ENCODE results near the gene GPR52. TPM values are rescaled to one million over a fixed set of nuclear protein-coding genes. Genes with fewer than 3 reads are reported as not detected.

The GPR52 gene
- total RNA-seq, 4 donors from 2014 or later: 0.58 to 5.0 (median 1.7) TPM

DNA sequence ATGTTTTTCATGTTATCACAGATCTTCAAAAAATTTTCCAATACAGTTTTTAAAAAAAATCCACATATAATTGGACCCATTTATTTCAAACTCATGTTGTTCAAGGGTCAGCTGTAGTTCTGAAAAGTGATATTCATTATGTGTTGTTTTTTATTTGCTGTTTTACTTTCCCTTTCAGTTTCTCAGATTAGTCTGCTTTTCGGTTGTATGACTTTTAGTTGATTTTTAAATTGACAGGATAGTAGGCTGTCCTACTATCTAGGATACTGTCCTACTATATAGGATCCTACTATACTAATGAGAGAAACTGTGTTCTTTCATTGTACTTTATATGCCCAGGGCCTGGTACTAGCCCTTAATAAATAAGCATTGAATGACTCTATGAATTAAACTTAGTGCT, 33.6 kb upstream of the GPR52 start:
- Histone ChIP-seq H3K27ac (replicated peaks in 1 of 4) (no peak overlapping the region), H3K36me3 (no peaks in the 10 kb centered on the region), H3K4me3 (peak overlapping the region in 1 of 4 donors; percentile 10), H3K4me1 (peaks cover 0 to 6% (median 0%) of the 10 kb centered on the region in 4 donors), H3K27me3 (no peaks in the 10 kb centered on the region), H3K9me3 (no peaks in the 10 kb centered on the region)
- no peak for DNase-seq (ENCODE audit: extremely low spot score)
- WGBS: 48% methylated on average over 1 of the region's 1 CpG
- intact Hi-C loops (cut with DNase I): no loop called here
- TF ChIP-seq POLR2AphosphoS5 (IDR thresholded peaks at IDR 0.05): no peak

DNA sequence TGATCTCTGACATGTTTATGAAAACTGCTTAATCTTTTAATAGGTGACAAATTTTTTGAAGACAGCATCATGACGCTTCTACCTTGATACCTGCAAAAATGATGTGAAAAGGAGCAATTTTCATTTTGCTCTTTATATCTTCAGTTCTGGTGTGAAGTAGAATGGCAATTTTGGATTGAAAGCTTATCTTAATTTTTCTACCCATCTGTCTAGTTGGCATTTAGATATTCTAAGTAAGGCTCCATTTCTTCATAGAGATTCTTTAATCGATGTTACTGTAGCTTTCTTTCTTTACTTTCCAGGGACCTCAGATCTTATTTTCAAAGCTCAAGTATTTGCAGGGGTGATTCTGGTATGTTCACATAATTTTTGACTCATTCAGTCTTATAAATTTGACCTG, 32.3 kb upstream of the GPR52 start:
- Histone ChIP-seq H3K4me1 (peaks cover 0 to 19% (median 6%) of the 10 kb centered on the region in 4 donors), H3K27ac (replicated peaks in 1 of 4) (no peak overlapping the region), H3K27me3 (no peaks in the 10 kb centered on the region), H3K9me3 (no peaks in the 10 kb centered on the region), H3K4me3 (no peak overlapping the region), H3K36me3 (no peaks in the 10 kb centered on the region)
- TF ChIP-seq, protein P1, sequence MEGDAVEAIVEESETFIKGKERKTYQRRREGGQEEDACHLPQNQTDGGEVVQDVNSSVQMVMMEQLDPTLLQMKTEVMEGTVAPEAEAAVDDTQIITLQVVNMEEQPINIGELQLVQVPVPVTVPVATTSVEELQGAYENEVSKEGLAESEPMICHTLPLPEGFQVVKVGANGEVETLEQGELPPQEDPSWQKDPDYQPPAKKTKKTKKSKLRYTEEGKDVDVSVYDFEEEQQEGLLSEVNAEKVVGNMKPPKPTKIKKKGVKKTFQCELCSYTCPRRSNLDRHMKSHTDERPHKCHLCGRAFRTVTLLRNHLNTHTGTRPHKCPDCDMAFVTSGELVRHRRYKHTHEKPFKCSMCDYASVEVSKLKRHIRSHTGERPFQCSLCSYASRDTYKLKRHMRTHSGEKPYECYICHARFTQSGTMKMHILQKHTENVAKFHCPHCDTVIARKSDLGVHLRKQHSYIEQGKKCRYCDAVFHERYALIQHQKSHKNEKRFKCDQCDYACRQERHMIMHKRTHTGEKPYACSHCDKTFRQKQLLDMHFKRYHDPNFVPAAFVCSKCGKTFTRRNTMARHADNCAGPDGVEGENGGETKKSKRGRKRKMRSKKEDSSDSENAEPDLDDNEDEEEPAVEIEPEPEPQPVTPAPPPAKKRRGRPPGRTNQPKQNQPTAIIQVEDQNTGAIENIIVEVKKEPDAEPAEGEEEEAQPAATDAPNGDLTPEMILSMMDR (IDR thresholded peaks at IDR 0.05): no peak
- no peak for TF ChIP-seq EP300 (IDR thresholded peaks at IDR 0.05)
- 92% methylated on average over 2 of the region's 2 CpGs for WGBS
- intact Hi-C loops (cut with DNase I): no loop called here
- no peak for DNase-seq (ENCODE audit: extremely low spot score)

DNA sequence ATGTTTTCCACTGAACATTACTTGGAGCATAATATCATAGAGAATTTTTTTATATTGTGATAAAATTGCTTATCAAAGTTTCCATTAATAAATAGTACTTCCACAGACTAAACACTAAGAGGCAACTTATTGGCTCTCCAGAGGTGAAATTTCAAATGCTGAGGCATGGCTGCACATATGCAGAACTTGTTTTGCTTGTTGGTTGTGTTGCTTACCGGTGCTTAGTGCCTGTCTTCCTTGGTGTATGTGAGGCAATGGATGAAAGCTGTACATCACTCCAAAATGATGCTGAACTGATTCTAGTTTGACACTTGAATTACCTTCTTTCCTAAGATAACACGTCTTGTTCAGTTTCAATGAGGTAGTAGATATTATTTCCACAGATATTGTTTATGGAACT, 29.8 kb upstream of the GPR52 start:
- Histone ChIP-seq H3K9me3 (no peaks in the 10 kb centered on the region), H3K4me1 (peaks cover 0 to 19% (median 6%) of the 10 kb centered on the region in 4 donors), H3K27me3 (no peaks in the 10 kb centered on the region), H3K36me3 (no peaks in the 10 kb centered on the region), H3K27ac (replicated peaks in 1 of 4) (no peak overlapping the region), H3K4me3 (no peak overlapping the region)
- 98% methylated on average over 2 of the region's 2 CpGs for WGBS
- intact Hi-C loops (cut with DNase I): no loop called here
- no peak for DNase-seq (ENCODE audit: extremely low spot score)
- TF ChIP-seq, protein P1 (IDR thresholded peaks at IDR 0.05): no peak
- TF ChIP-seq POLR2A (IDR thresholded peaks at IDR 0.05; ENCODE audit: low read depth): no peak
- no peak for TF ChIP-seq EP300 (IDR thresholded peaks at IDR 0.05)
- TF ChIP-seq POLR2AphosphoS5 (IDR thresholded peaks at IDR 0.05): no peak

DNA sequence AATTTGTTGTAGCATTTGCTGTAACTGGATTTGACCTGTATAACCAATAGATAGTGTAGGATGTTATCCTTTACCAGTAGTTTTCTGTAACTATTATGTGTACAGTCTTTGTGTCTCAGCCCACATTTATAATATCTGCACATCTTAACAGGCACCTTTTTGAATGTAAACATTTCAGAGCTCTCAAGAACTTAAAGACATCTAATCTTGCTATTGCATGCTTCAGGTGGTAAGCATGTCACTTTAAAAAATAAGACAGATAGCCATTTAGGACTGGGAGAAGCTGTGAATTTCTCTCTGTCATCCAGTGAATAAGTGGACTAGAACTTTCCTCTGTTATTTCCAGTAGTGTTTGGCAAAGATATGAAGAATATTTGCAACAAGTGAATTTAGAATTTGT, 22.6 kb upstream of the GPR52 start:
- no peak overlapping the region for H3K27ac ChIP-seq (replicated peaks in 1 of 4)
- H3K27me3 ChIP-seq: no peaks in the 10 kb centered on the region
- intact Hi-C loops (cut with DNase I): no loop called here
- H3K36me3 ChIP-seq: no peaks in the 10 kb centered on the region
- H3K9me3 ChIP-seq: no peaks in the 10 kb centered on the region
- TF ChIP-seq EP300 (IDR thresholded peaks at IDR 0.05) (no peak), POLR2A (IDR thresholded peaks at IDR 0.05; ENCODE audit: low read depth) (no peak), POLR2AphosphoS5 (IDR thresholded peaks at IDR 0.05) (no peak)
- TF ChIP-seq, protein P1 (IDR thresholded peaks at IDR 0.05): no peak
- no peak overlapping the region for H3K4me3 ChIP-seq
- peaks cover 0 to 15% (median 4%) of the 10 kb centered on the region in 4 donors for H3K4me1 ChIP-seq
- DNase-seq (ENCODE audit: extremely low spot score): no peak

DNA sequence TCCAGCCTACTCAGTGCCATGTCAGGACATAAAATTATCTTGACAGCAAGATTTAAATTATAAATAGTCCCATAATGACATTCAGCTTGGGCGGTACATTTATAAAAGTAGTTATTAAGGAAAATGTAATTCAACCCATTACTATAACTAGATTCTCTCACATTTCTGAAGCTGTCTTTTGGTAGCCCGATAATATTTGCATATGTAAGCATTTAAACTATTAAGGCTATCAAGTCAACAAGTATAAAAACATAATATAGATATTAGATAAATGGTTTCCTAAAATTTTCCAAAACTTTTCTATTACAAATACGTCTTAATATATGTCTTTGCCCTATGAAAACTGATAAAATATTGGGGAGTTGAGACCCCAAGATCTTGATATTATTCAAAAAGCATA, 21.6 kb upstream of the GPR52 start:
- H3K27me3 ChIP-seq: no peaks in the 10 kb centered on the region
- peaks cover 0 to 11% (median 2%) of the 10 kb centered on the region in 4 donors for H3K4me1 ChIP-seq
- TF ChIP-seq, protein P1 (IDR thresholded peaks at IDR 0.05): no peak
- no peak for TF ChIP-seq POLR2A (IDR thresholded peaks at IDR 0.05; ENCODE audit: low read depth)
- TF ChIP-seq EP300 (IDR thresholded peaks at IDR 0.05): no peak
- TF ChIP-seq POLR2AphosphoS5 (IDR thresholded peaks at IDR 0.05): no peak
- no peaks in the 10 kb centered on the region for H3K36me3 ChIP-seq
- H3K9me3 ChIP-seq: no peaks in the 10 kb centered on the region
- intact Hi-C loops (cut with DNase I): no loop called here
- no peak overlapping the region for H3K27ac ChIP-seq (replicated peaks in 1 of 4)
- 96% methylated on average over 3 of the region's 3 CpGs for WGBS
- no peak overlapping the region for H3K4me3 ChIP-seq
- no peak for DNase-seq (ENCODE audit: extremely low spot score)
